GM12878 (cell line): ENCODE measurements around the gene IFRD2. TPM values are rescaled to one million over a fixed set of nuclear protein-coding genes. Genes with fewer than 3 reads are reported as not detected.

ENCODE experiments used
- ATAC-seq: fragments of 200-7000 bp; cut with Tn5 transposase; 3 replicates; pipeline ENCODE4 v1.9.1; 2020; ENCODE audit warnings: mild to moderate bottlenecking, moderate library complexity
- BruUV-seq: library from RNA; stranded (reverse); fragments of 400-500 nt; replicated peaks from 2 replicates; lab custom pipeline; 2021; lab: Mats Ljungman, UMichigan
- CTCF ChIA-PET: fragments of 300-600 bp; sonication (Branson Sonifier 250); formaldehyde crosslinking; extraction: SDS; loops from one replicate; lab custom pipeline; 2021; ENCODE audit warnings: inconsistent platforms; lab: Yijun Ruan, JAX
- POLR2A ChIA-PET: fragments of 350-600 bp; formaldehyde crosslinking; extraction: SDS; loops from one replicate; lab custom pipeline; 2021; ENCODE audit warnings: inconsistent platforms; lab: Charles Lee
- RAD21 ChIA-PET: fragments of 300-600 bp; sonication (Branson Sonifier 250); formaldehyde crosslinking; loops from one replicate; lab custom pipeline; 2023; ENCODE audit warnings: antibody characterized with exemption; ENCODE audit not compliant: unreplicated experiment; lab: Charles Lee
- SMC1A ChIA-PET: fragments of 300-600 bp; sonication (Branson Sonifier 250); formaldehyde crosslinking; loops from one replicate; lab custom pipeline; 2023; ENCODE audit not compliant: unreplicated experiment, uncharacterized antibody; lab: Charles Lee
- DNase-seq: peaks from one replicate; pipeline ENCODE4 v3.0.0-alpha.2; 2011; ENCODE audit warnings: low read depth, low spot score
- FAIRE-seq: peaks from 3 replicates; lab custom pipeline; 2011; peaks lifted over from hg19 to GRCh38; lab: Jason Lieb, UNC
- H2AFZ ChIP-seq: 2 replicates; pipeline ENCODE4 v1.6.0; 2011; ENCODE audit warnings: low read depth, low read length, control low read depth; ENCODE audit not compliant: control insufficient read depth
- H3K27ac ChIP-seq: 2 replicates; pipeline ENCODE4 v1.5.1; 2011; ENCODE audit warnings: control low read depth; ENCODE audit not compliant: control insufficient read depth, insufficient read depth
- H3K27me3 ChIP-seq, 2 experiments: replicated peaks in 1 of 2; 2 replicates each; pipeline versions ENCODE4 v1.6.0 to v1.6.1; 2011; ENCODE audit warnings: low read length in 1 of 2; ENCODE audit not compliant: control insufficient read depth in 2 of 2, insufficient read depth in 2 of 2
- H3K36me3 ChIP-seq, 2 experiments: 2 replicates each; pipeline ENCODE4 v1.5.1; 2011; ENCODE audit warnings: low read length in 1 of 2; ENCODE audit not compliant: control insufficient read depth in 2 of 2, insufficient read depth in 2 of 2
- H3K4me1 ChIP-seq: 2 replicates; pipeline ENCODE4 v1.6.1; 2011; ENCODE audit warnings: mild to moderate bottlenecking, low read length, moderate library complexity, mixed read lengths; ENCODE audit not compliant: control insufficient read depth, insufficient read depth
- H3K4me2 ChIP-seq: 2 replicates; pipeline ENCODE4 v1.6.0; 2011; ENCODE audit warnings: control low read depth; ENCODE audit not compliant: control insufficient read depth, insufficient read depth
- H3K4me3 ChIP-seq: fragments of 200-600 bp; sonication (generic); 2 replicates; pipeline ENCODE4 v1.5.1; 2016
- H3K79me2 ChIP-seq: 2 replicates; pipeline ENCODE4 v1.6.0; 2011; ENCODE audit warnings: low read length; ENCODE audit not compliant: control insufficient read depth, insufficient read depth
- H3K9ac ChIP-seq: 2 replicates; pipeline ENCODE4 v1.8.0; 2011; ENCODE audit warnings: low read length, control low read depth, mixed read lengths; ENCODE audit not compliant: control insufficient read depth, insufficient read depth
- H3K9me3 ChIP-seq: replicated peaks from 3 replicates; pipeline ENCODE4 v1.5.1; 2011; ENCODE audit warnings: mild to moderate bottlenecking, low read length; ENCODE audit not compliant: control insufficient read depth, insufficient read depth
- H4K20me1 ChIP-seq: 2 replicates; pipeline ENCODE4 v1.6.0; 2011; ENCODE audit not compliant: control insufficient read depth, insufficient read depth
- WGBS: methylation state at CpG from one replicate; pipeline ENCODE4 v1.1.6; 2016; ENCODE audit warnings: low lambda C conversion rate; ENCODE audit not compliant: insufficient replicate concordance, insufficient coverage; ENCODE audit errors: missing lambda C conversion rate; 5-methylcytosine and 5-hydroxymethylcytosine counted together
- in situ Hi-C: fragments of 300-500 bp; cut with MboI; formaldehyde crosslinking; loops from 9 replicates; pipeline ENCODE4 v1.14.3; 2018; ENCODE audit warnings: mixed read lengths
- intact Hi-C: fragments of 100-400 bp; cut with micrococcal nuclease; formaldehyde crosslinking; loops from one replicate; pipeline ENCODE4 v1.14.2; 2022; ENCODE audit not compliant: unreplicated experiment
- polyA plus RNA-seq, 11 experiments: library from polyadenylated mRNA; depleted of rRNA in 4 of 11; unstranded in 6 of 11; stranded (reverse) in 5 of 11; fragments of >200 nt; fragmentation: Nextera tagmentation in 4 of 11; fragmentation: Illumina TruSeq in 1 of 11; extraction: Ambion mirVana in 4 of 11; extraction: Trizol in 1 of 11; gene quantifications; 1 replicate in 1 of 11; 2 replicates in 10 of 11; pipeline versions ENCODE4 v1.2.1 to v1.2.3, GENCODE V29; 2011 to 2016; ENCODE audit warnings: inconsistent platforms in 2 of 11, missing spikeins in 2 of 11, low read depth in 1 of 11
- total RNA-seq, 4 experiments: library from RNA; depleted of rRNA in 3 of 4; stranded (reverse); fragments of >200 nt in 3 of 4; fragmentation: Illumina TruSeq in 1 of 4; extraction: Trizol in 1 of 4; gene quantifications; 2 replicates each; pipeline versions ENCODE4 v1.2.1 to v1.2.3, GENCODE V29; 2013 to 2021
- TF ChIP-seq, protein P1 (sequence below): IDR thresholded peaks from 2 replicates; pipeline ENCODE4 v1.6.1; 2011; ENCODE audit warnings: borderline replicate concordance, low read depth, mild to moderate bottlenecking, moderate library complexity, low read length; ENCODE audit not compliant: insufficient read depth, poor library complexity, severe bottlenecking
- TF ChIP-seq, protein P2 (sequence below), 3 experiments: IDR thresholded peaks in 2 of 3; conservative IDR thresholded peaks in 1 of 3; 2 replicates each; pipeline ENCODE4 v1.5.1; 2011; ENCODE audit warnings: low read depth in 3 of 3, low read length in 3 of 3, mild to moderate bottlenecking in 3 of 3, control low read depth in 2 of 3, moderate library complexity in 2 of 3, inconsistent platforms in 1 of 3, mixed read lengths in 1 of 3; ENCODE audit not compliant: control insufficient read depth in 2 of 3, insufficient read depth in 1 of 3; ENCODE audit errors: extremely low read depth in 1 of 3

The IFRD2 gene
- total and polyA plus RNA-seq, 10 of the 15 experiments (the other 5 are each of a cell fraction or from before 2014, with no cell fraction given): 19.1 to 153 (median 80.3) TPM

- TF ChIP-seq, protein P1, sequence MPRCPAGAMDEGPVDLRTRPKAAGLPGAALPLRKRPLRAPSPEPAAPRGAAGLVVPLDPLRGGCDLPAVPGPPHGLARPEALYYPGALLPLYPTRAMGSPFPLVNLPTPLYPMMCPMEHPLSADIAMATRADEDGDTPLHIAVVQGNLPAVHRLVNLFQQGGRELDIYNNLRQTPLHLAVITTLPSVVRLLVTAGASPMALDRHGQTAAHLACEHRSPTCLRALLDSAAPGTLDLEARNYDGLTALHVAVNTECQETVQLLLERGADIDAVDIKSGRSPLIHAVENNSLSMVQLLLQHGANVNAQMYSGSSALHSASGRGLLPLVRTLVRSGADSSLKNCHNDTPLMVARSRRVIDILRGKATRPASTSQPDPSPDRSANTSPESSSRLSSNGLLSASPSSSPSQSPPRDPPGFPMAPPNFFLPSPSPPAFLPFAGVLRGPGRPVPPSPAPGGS: peak; percentile 63
- TF ChIP-seq, protein P2, sequence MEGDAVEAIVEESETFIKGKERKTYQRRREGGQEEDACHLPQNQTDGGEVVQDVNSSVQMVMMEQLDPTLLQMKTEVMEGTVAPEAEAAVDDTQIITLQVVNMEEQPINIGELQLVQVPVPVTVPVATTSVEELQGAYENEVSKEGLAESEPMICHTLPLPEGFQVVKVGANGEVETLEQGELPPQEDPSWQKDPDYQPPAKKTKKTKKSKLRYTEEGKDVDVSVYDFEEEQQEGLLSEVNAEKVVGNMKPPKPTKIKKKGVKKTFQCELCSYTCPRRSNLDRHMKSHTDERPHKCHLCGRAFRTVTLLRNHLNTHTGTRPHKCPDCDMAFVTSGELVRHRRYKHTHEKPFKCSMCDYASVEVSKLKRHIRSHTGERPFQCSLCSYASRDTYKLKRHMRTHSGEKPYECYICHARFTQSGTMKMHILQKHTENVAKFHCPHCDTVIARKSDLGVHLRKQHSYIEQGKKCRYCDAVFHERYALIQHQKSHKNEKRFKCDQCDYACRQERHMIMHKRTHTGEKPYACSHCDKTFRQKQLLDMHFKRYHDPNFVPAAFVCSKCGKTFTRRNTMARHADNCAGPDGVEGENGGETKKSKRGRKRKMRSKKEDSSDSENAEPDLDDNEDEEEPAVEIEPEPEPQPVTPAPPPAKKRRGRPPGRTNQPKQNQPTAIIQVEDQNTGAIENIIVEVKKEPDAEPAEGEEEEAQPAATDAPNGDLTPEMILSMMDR (IDR thresholded peaks at IDR 0.05 in 2 of 3, conservative IDR thresholded peaks at IDR 0.05 in 1 of 3; ENCODE audit: control insufficient read depth in 2 of 3, extremely low read depth in 1 of 3, insufficient read depth in 1 of 3, low read depth in 3 of 3, low read length in 3 of 3): no peak
- Histone ChIP-seq H3K4me2 (no peak overlapping the region), H3K27me3 (no peaks in the 10 kb centered on the region), H4K20me1 (peaks cover 20% of the 10 kb centered on the region), H3K36me3 (peaks cover 33 to 46% of the 10 kb centered on the region in 2 experiments), H3K4me1 (peaks cover 14% of the 10 kb centered on the region), H3K79me2 (peaks cover 43% of the 10 kb centered on the region), H3K9ac (no peak overlapping the region), H2AFZ (no peak overlapping the region), H3K9me3 (no peaks in the 10 kb centered on the region; the same call in 2 of the 3 replicates), H3K27ac (no peak overlapping the region), H3K4me3 (no peak overlapping the region)
- WGBS: 79% methylated on average over 8 of the region's 8 CpGs
- ChIA-PET RAD21 (interaction anchor here (1.1 kb wide), 1 partner anchor 10 kb away, joined by 3 read pairs; no protein-coding TSS in a partner anchor), POLR2A (no interaction called here), SMC1A (interaction anchor here (0.9 kb wide), 1 partner anchor 131 kb away, joined by 3 read pairs; no protein-coding TSS in a partner anchor), CTCF (interaction anchor here (1.1 to 1.8 kb wide), 2 partner anchors 9 to 59 kb away, joined by 3 to 4 read pairs; partner anchors contain the start of gene GNAT1)
- intact Hi-C loops: no loop called here
- in situ Hi-C loops: no loop called here
- ATAC-seq (no peak), DNase-seq (no peak), FAIRE-seq (no peak)
- BruUV-seq: no TSS peak
These were observed 41.0 kb downstream of the IFRD2 start for GRCh38 chr3:50251220-50251619.
